Liver (tissue), 9 donors: ENCODE results near the gene CCRL2. TPM values are rescaled to one million over a fixed set of nuclear protein-coding genes. Genes with fewer than 3 reads are reported as not detected.
A peak's percentile ranks its signal among the peaks of the same experiment; 100 is the strongest.

Source experiments
- DNase-seq: peaks from one replicate; pipeline ENCODE4 v3.0.0-alpha.2; 2017; ENCODE audit warnings: low spot score
- H3K27ac ChIP-seq, 2 donors: one replicate each; pipeline ENCODE4 v1.7.0; 2013; ENCODE audit warnings: inconsistent platforms in 2 of 2, low read length in 2 of 2, control low read depth in 1 of 2, low read depth in 1 of 2, mild to moderate bottlenecking in 1 of 2
- H3K27me3 ChIP-seq, 4 donors: one replicate each; pipeline versions ENCODE4 v1.6.1 to v1.7.0; 2013; ENCODE audit warnings: low read length in 3 of 4, inconsistent platforms in 1 of 4, mild to moderate bottlenecking in 1 of 4, moderate library complexity in 1 of 4; ENCODE audit not compliant: control insufficient read depth in 4 of 4, insufficient read depth in 4 of 4
- H3K36me3 ChIP-seq, 4 donors: one replicate each; pipeline versions ENCODE4 v1.6.1 to v1.7.0; 2013; ENCODE audit warnings: low read length in 3 of 4, mild to moderate bottlenecking in 3 of 4, low read depth in 1 of 4, moderate library complexity in 1 of 4; ENCODE audit not compliant: control insufficient read depth in 4 of 4, insufficient read depth in 3 of 4
- H3K4me1 ChIP-seq, 4 donors: one replicate each; pipeline versions ENCODE4 v1.6.1 to v1.7.0; 2013; ENCODE audit warnings: low read length in 3 of 4, mild to moderate bottlenecking in 3 of 4, moderate library complexity in 1 of 4; ENCODE audit not compliant: control insufficient read depth in 4 of 4, insufficient read depth in 4 of 4
- H3K4me3 ChIP-seq, 3 donors: one replicate each; pipeline versions ENCODE4 v1.6.1 to v1.7.0; 2013; ENCODE audit warnings: low read length in 3 of 3, control low read depth in 1 of 3, low read depth in 1 of 3, mild to moderate bottlenecking in 1 of 3
- H3K9ac ChIP-seq, 2 donors: one replicate each; pipeline ENCODE4 v1.7.0; 2013; ENCODE audit warnings: low read length in 2 of 2, mild to moderate bottlenecking in 2 of 2, moderate library complexity in 2 of 2, control low read depth in 1 of 2, low read depth in 1 of 2
- H3K9me3 ChIP-seq, 4 donors: one replicate each; pipeline versions ENCODE4 v1.6.1 to v1.7.0; 2013; ENCODE audit warnings: low read length in 3 of 4; ENCODE audit not compliant: control insufficient read depth in 4 of 4
- ATF3 ChIP-seq: IDR thresholded peaks from 2 replicates; pipeline ENCODE4 v1.6.1; 2016; ENCODE audit warnings: antibody characterized with exemption
- CTCF ChIP-seq: fragments of 150-350 bp; IDR thresholded peaks from 2 replicates; pipeline ENCODE4 v1.5.1; 2017; ENCODE audit warnings: improper control_type of control experiment, low read depth, low read length; ENCODE audit not compliant: missing input control
- EGR1 ChIP-seq, 2 donors: IDR thresholded peaks; 2 replicates each; pipeline ENCODE4 v1.6.1; 2016 to 2018; ENCODE audit warnings: antibody characterized with exemption in 2 of 2, low read depth in 2 of 2
- FOXA1 ChIP-seq: IDR thresholded peaks from 2 replicates; pipeline ENCODE4 v1.6.1; 2016; ENCODE audit warnings: antibody characterized with exemption
- FOXA2 ChIP-seq: IDR thresholded peaks from 2 replicates; pipeline ENCODE4 v1.6.1; 2016; ENCODE audit warnings: antibody characterized with exemption
- GABPA ChIP-seq, 2 donors: IDR thresholded peaks in 1 of 2; conservative IDR thresholded peaks in 1 of 2; 2 replicates each; pipeline ENCODE4 v1.6.1; 2016; ENCODE audit warnings: antibody characterized with exemption in 2 of 2, mild to moderate bottlenecking in 1 of 2, moderate library complexity in 1 of 2
- HNF4G ChIP-seq: IDR thresholded peaks from 2 replicates; pipeline ENCODE4 v1.6.1; 2016; ENCODE audit warnings: antibody characterized with exemption
- NR2F2 ChIP-seq: IDR thresholded peaks from 2 replicates; pipeline ENCODE4 v1.6.1; 2016; ENCODE audit warnings: antibody characterized with exemption
- RAD21 ChIP-seq, 2 donors: IDR thresholded peaks; 2 replicates each; pipeline ENCODE4 v1.6.1; 2016; ENCODE audit warnings: antibody characterized with exemption in 2 of 2, mild to moderate bottlenecking in 2 of 2
- SP1 ChIP-seq: IDR thresholded peaks from 2 replicates; pipeline ENCODE4 v1.6.1; 2018; ENCODE audit warnings: antibody characterized with exemption, mild to moderate bottlenecking
- TAF1 ChIP-seq: conservative IDR thresholded peaks from 2 replicates; pipeline ENCODE4 v1.6.1; 2016; ENCODE audit warnings: antibody characterized with exemption, mild to moderate bottlenecking
- ZBTB33 ChIP-seq: IDR thresholded peaks from 2 replicates; pipeline ENCODE4 v1.6.1; 2016; ENCODE audit warnings: antibody characterized with exemption
- WGBS: extraction: QIAGEN DNeasy Blood & Tissue Kit; methylation state at CpG from one replicate; pipeline ENCODE4 v1.1.7; 2013; 5-methylcytosine and 5-hydroxymethylcytosine counted together
- polyA plus RNA-seq, 2 donors: library from polyadenylated mRNA; stranded (reverse) in 1 of 2; unstranded in 1 of 2; fragments of 200-250 nt in 1 of 2; fragments of >200 nt in 1 of 2; fragmentation: Nextera tagmentation in 1 of 2; extraction: Ambion mirVana in 1 of 2; gene quantifications; one replicate each; pipeline versions ENCODE4 v1.2.1 to v1.2.3, GENCODE V29; 2013 to 2015
- total RNA-seq, 2 donors: library from RNA; depleted of rRNA; stranded (reverse); fragments of >200 nt; gene quantifications; one replicate each; pipeline ENCODE4 v1.2.3, GENCODE V29; 2014
- donor health status: healthy.
- donor health status: healthy.
- donor health status: healthy.
- donor health status: healthy.
- donor health status: healthy.

CCRL2 gene
- total and polyA plus RNA-seq, 4 donors: 0.51 to 9.0 (median 0.81) TPM

GRCh38 chr3:46378426-46378942 lies 28.6 kb upstream of the CCRL2 start:
- Histone ChIP-seq H3K36me3 (no peaks in the 10 kb centered on the region), H3K9me3 (no peaks in the 10 kb centered on the region), H3K9ac (no peak overlapping the region), H3K27me3 (peaks cover 0 to 5% (median 0%) of the 10 kb centered on the region in 4 donors), H3K4me1 (peaks cover 0 to 10% (median 7%) of the 10 kb centered on the region in 4 donors), H3K4me3 (no peak overlapping the region), H3K27ac (no peak overlapping the region)
- TF ChIP-seq CTCF: peak; percentile 55
- peak; percentile 78 to 83 for TF ChIP-seq RAD21 (IDR thresholded peaks at IDR 0.05)
- TF ChIP-seq NR2F2: no peak
- 42% methylated on average over 8 of the region's 8 CpGs for WGBS
- DNase-seq: peak; percentile 72

- no peaks in the 10 kb centered on the region for H3K36me3 ChIP-seq
- peaks cover 0 to 10% (median 9%) of the 10 kb centered on the region in 4 donors for H3K4me1 ChIP-seq
- H3K4me3 ChIP-seq: no peak overlapping the region
- no peaks in the 10 kb centered on the region for H3K27me3 ChIP-seq
- DNase-seq: no peak
- no peaks in the 10 kb centered on the region for H3K9me3 ChIP-seq
- TF ChIP-seq HNF4G (no peak), FOXA2 (no peak), ATF3 (no peak), CTCF (no peak), FOXA1 (no peak), NR2F2 (no peak), TAF1 (no peak), SP1 (no peak), EGR1 (IDR thresholded peaks at IDR 0.05; ENCODE audit: low read depth in 2 of 2) (no peak), GABPA (IDR thresholded peaks at IDR 0.05 in 1 of 2, conservative IDR thresholded peaks at IDR 0.05 in 1 of 2) (no peak), ZBTB33 (no peak)
- peak overlapping the region; percentile 59 to 72 for H3K27ac ChIP-seq
- no peak overlapping the region for H3K9ac ChIP-seq
- 78% methylated on average over 8 of the region's 8 CpGs for WGBS
Measured at GRCh38 chr3:46380471-46381221, 26.4 kb upstream of the CCRL2 start.
